CD14-positive monocyte (primary cell): ENCODE data around the gene PTPRQ. TPM values are rescaled to one million over a fixed set of nuclear protein-coding genes. Genes with fewer than 3 reads are reported as not detected.

Experiments
- DNase-seq, 3 donors: peaks; one replicate each; pipeline ENCODE4 v3.0.0-alpha.2; 2011 to 2022
- H2AFZ ChIP-seq: 2 replicates; pipeline ENCODE4 v1.6.0; 2012; ENCODE audit warnings: mild to moderate bottlenecking, low read depth, low read length, inconsistent platforms; ENCODE audit not compliant: insufficient read depth, poor library complexity, severe bottlenecking
- H3K27ac ChIP-seq, 2 donors: 1 replicate in 1 of 2; 2 replicates in 1 of 2; pipeline ENCODE4 v1.5.1; 2012 to 2013; ENCODE audit warnings: low read length in 2 of 2, control low read depth in 1 of 2, inconsistent platforms in 1 of 2, low read depth in 1 of 2, mild to moderate bottlenecking in 1 of 2
- H3K27me3 ChIP-seq, 2 donors: one replicate each; pipeline versions ENCODE4 v1.6.0 to v1.6.1; 2011 to 2013; ENCODE audit warnings: low read length in 2 of 2; ENCODE audit not compliant: control insufficient read depth in 2 of 2, insufficient read depth in 2 of 2
- H3K36me3 ChIP-seq, 2 donors: replicated peaks in 1 of 2; 1 replicate in 1 of 2; 2 replicates in 1 of 2; pipeline versions ENCODE4 v1.5.1 to v1.6.1; 2012 to 2013; ENCODE audit warnings: low read length in 2 of 2, control low read depth in 1 of 2, inconsistent platforms in 1 of 2, mild to moderate bottlenecking in 1 of 2; ENCODE audit not compliant: insufficient read depth in 2 of 2, control insufficient read depth in 1 of 2
- H3K4me1 ChIP-seq, 2 donors: 1 replicate in 1 of 2; 2 replicates in 1 of 2; pipeline versions ENCODE4 v1.5.1 to v1.6.1; 2012 to 2013; ENCODE audit warnings: low read length in 2 of 2, control low read depth in 1 of 2, inconsistent platforms in 1 of 2, mild to moderate bottlenecking in 1 of 2, moderate library complexity in 1 of 2; ENCODE audit not compliant: insufficient read depth in 2 of 2, control insufficient read depth in 1 of 2
- H3K4me2 ChIP-seq: replicated peaks from 2 replicates; pipeline ENCODE3; 2012; ENCODE audit warnings: low read length, moderate library complexity, mild to moderate bottlenecking; ENCODE audit not compliant: poor library complexity, severe bottlenecking; ENCODE audit errors: extremely low read depth
- H3K4me3 ChIP-seq, 3 experiments: fragments of 200-600 bp in 1 of 3; sonication (generic) in 1 of 3; replicated peaks in 1 of 3; 1 replicate in 2 of 3; 2 replicates in 1 of 3; pipeline ENCODE4 v1.5.1; 2011 to 2013; ENCODE audit warnings: low read length in 3 of 3, mild to moderate bottlenecking in 3 of 3, control low read depth in 2 of 3, low read depth in 2 of 3, inconsistent platforms in 1 of 3, moderate library complexity in 1 of 3
- H3K79me2 ChIP-seq: 2 replicates; pipeline ENCODE4 v1.6.0; 2012; ENCODE audit warnings: mild to moderate bottlenecking, control low read depth, inconsistent platforms, low read length, moderate library complexity; ENCODE audit not compliant: insufficient read depth
- H3K9ac ChIP-seq: 2 replicates; pipeline ENCODE4 v1.6.0; 2017; ENCODE audit warnings: low read length, mild to moderate bottlenecking; ENCODE audit not compliant: insufficient read depth, poor library complexity, severe bottlenecking
- H3K9me3 ChIP-seq, 2 donors: replicated peaks in 1 of 2; 1 replicate in 1 of 2; 2 replicates in 1 of 2; pipeline versions ENCODE4 v1.5.1 to v1.6.1; 2012 to 2013; ENCODE audit warnings: low read length in 2 of 2, control low read depth in 1 of 2; ENCODE audit not compliant: control insufficient read depth in 1 of 2, insufficient read depth in 1 of 2
- H4K20me1 ChIP-seq: 2 replicates; pipeline ENCODE4 v1.6.0; 2012; ENCODE audit warnings: mild to moderate bottlenecking, low read length, control low read depth, moderate library complexity; ENCODE audit not compliant: insufficient read depth
- H3K27ac Mint-ChIP-seq, 7 donors: one replicate each; pipeline ENCODE4 v1.8.0; 2020; ENCODE audit warnings: mild to moderate bottlenecking in 7 of 7, mixed read lengths in 7 of 7, moderate library complexity in 6 of 7, inconsistent platforms in 2 of 7
- H3K27me3 Mint-ChIP-seq, 3 donors: one replicate each; pipeline ENCODE4 v1.8.0; 2021 to 2022; ENCODE audit warnings: low read depth in 3 of 3, mild to moderate bottlenecking in 3 of 3, mixed read lengths in 3 of 3, moderate library complexity in 3 of 3, inconsistent platforms in 1 of 3
- H3K36me3 Mint-ChIP-seq, 2 donors: one replicate each; pipeline ENCODE4 v1.8.0; 2020; ENCODE audit warnings: mixed read lengths in 2 of 2, inconsistent platforms in 1 of 2, mild to moderate bottlenecking in 1 of 2
- H3K4me1 Mint-ChIP-seq: one replicate; pipeline ENCODE4 v1.8.0; 2020; ENCODE audit warnings: mild to moderate bottlenecking, mixed read lengths
- H3K4me3 Mint-ChIP-seq, 2 donors: one replicate each; pipeline ENCODE4 v1.8.0; 2020; ENCODE audit warnings: mild to moderate bottlenecking in 2 of 2, mixed read lengths in 2 of 2, moderate library complexity in 1 of 2
- H3K9me3 Mint-ChIP-seq, 7 donors: one replicate each; pipeline ENCODE4 v1.8.0; 2020 to 2022; ENCODE audit warnings: mixed read lengths in 7 of 7, mild to moderate bottlenecking in 6 of 7, moderate library complexity in 6 of 7, inconsistent platforms in 2 of 7
- CTCF ChIP-seq: fragments of 200-600 bp; IDR thresholded peaks from one replicate; pipeline ENCODE4 v1.8.0; 2022; ENCODE audit warnings: antibody characterized with exemption, mild to moderate bottlenecking
- WGBS: methylation state at CpG from one replicate; pipeline ENCODE4 v1.1.5; 2013; ENCODE audit warnings: missing lambda C conversion rate; ENCODE audit not compliant: insufficient coverage; 5-methylcytosine and 5-hydroxymethylcytosine counted together
- intact Hi-C, 2 donors: fragments of 100-400 bp; cut with micrococcal nuclease; formaldehyde crosslinking; loops; one replicate each; pipeline versions ENCODE4 v1.15.0 to v1.15.1; 2023
- polyA plus RNA-seq, 3 donors: library from polyadenylated mRNA; depleted of rRNA in 1 of 3; unstranded in 2 of 3; stranded (reverse) in 1 of 3; fragments of 300-500 nt in 2 of 3; fragments of >200 nt in 1 of 3; fragmentation: Illumina TruSeq in 2 of 3; gene quantifications; 1 replicate in 2 of 3; 2 replicates in 1 of 3; pipeline ENCODE4 v1.2.3, GENCODE V29; 2012 to 2021

Gene PTPRQ
- polyA plus RNA-seq, 3 donors = not detected

GRCh38 chr12:80590085-80590484 is 146.1 kb downstream of the PTPRQ start:
- Histone ChIP-seq H3K4me3 (no peak overlapping the region), H3K36me3 (no peaks in the 10 kb centered on the region), H3K4me1 (no peaks in the 10 kb centered on the region), H4K20me1 (no peaks in the 10 kb centered on the region), H3K9me3 (no peaks in the 10 kb centered on the region), H2AFZ (no peak overlapping the region), H3K27ac (no peak overlapping the region), H3K9ac (no peak overlapping the region), H3K4me2 (no peak overlapping the region), H3K27me3 (no peaks in the 10 kb centered on the region), H3K79me2 (no peaks in the 10 kb centered on the region)
- no peak overlapping the region for H3K4me3 Mint-ChIP-seq
- no peak for DNase-seq
- peaks cover 0 to 2% (median 0%) of the 10 kb centered on the region in 7 donors for H3K9me3 Mint-ChIP-seq
- no peaks in the 10 kb centered on the region for H3K36me3 Mint-ChIP-seq
- peaks cover 1% of the 10 kb centered on the region for H3K4me1 Mint-ChIP-seq
- no peak overlapping the region for H3K27ac Mint-ChIP-seq
- intact Hi-C loops = no loop called here
- no peak for TF ChIP-seq CTCF
- peaks cover 0 to 3% (median 2%) of the 10 kb centered on the region in 3 donors for H3K27me3 Mint-ChIP-seq
- WGBS = no CpG with 5 or more reads among the region's 4 CpGs

GRCh38 chr12:80593766-80594165 is 149.7 kb downstream of the PTPRQ start:
- H3K4me1 Mint-ChIP-seq = peaks cover 1% of the 10 kb centered on the region
- H3K27me3 Mint-ChIP-seq = peaks cover 0 to 2% (median 2%) of the 10 kb centered on the region in 3 donors
- Histone ChIP-seq H3K36me3 (no peaks in the 10 kb centered on the region), H2AFZ (no peak overlapping the region), H3K9ac (no peak overlapping the region), H3K27ac (no peak overlapping the region), H3K79me2 (no peaks in the 10 kb centered on the region), H3K4me3 (no peak overlapping the region), H4K20me1 (no peaks in the 10 kb centered on the region), H3K4me1 (no peaks in the 10 kb centered on the region), H3K9me3 (no peaks in the 10 kb centered on the region), H3K27me3 (no peaks in the 10 kb centered on the region), H3K4me2 (no peak overlapping the region)
- H3K36me3 Mint-ChIP-seq = no peaks in the 10 kb centered on the region
- TF ChIP-seq CTCF = no peak
- intact Hi-C loops = no loop called here
- no peak for DNase-seq
- no peaks in the 10 kb centered on the region for H3K9me3 Mint-ChIP-seq
- no peak overlapping the region for H3K27ac Mint-ChIP-seq
- no peak overlapping the region for H3K4me3 Mint-ChIP-seq
- no CpG with 5 or more reads among the region's 1 CpG for whole genome bisulfite sequencing
